ENCODE data around the gene ACOX3. TPM values are rescaled to one million over a fixed set of nuclear protein-coding genes. Genes with fewer than 3 reads are reported as not detected.
"Not testable (repeated sequence)": the region's sequence is repeated elsewhere in the genome, so short reads cannot be mapped to it uniquely, and the experiment has no call there.

The ACOX3 gene
- polyA plus RNA-seq, 2 donors: 31.8 to 36.1 TPM

DNA sequence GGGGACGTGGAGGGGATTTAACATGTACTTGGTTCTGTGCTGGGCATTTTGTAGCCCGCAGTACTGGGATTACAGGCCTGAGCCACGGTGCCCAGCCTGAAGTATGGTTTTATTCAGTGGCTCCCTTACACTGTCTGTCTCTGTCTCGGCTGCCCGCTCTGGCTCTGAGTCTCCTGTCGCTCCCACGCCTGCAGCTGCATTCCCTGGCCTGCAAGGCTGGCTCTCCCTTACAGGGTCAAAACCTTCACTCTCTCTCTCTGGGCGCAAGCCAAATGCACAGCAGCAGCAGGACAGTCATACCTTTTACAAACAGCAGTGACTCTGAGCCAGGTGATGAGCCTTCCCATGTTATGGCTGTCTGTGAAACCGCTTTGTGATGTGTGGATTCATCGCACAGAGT is 98.8 kb downstream of the ACOX3 start:
- Histone ChIP-seq H3K27me3 (ENCODE audit: control insufficient read depth in 1 of 2, insufficient read depth in 2 of 2, low read length in 2 of 2) (no peaks in the 10 kb centered on the region), H3K36me3 (ENCODE audit: control insufficient read depth in 2 of 2, insufficient read depth in 2 of 2, low read length in 1 of 2) (no peaks in the 10 kb centered on the region), H3K9me3 (ENCODE audit: control insufficient read depth in 2 of 2, insufficient read depth in 1 of 2, low read depth in 1 of 2, low read length in 1 of 2) (peaks cover 0 to under 1% of the 10 kb centered on the region in 2 donors), H3K4me3 (ENCODE audit: low read depth in 1 of 2, low read length in 2 of 2) (no peak overlapping the region), H3K27ac (ENCODE audit: low read depth in 2 of 2, low read length in 1 of 2) (no peak overlapping the region), H3K4me1 (ENCODE audit: control insufficient read depth in 2 of 2, insufficient read depth in 2 of 2, low read length in 1 of 2) (peaks cover 0 to 5% of the 10 kb centered on the region in 2 donors)
- WGBS, 2 donors: 82 to 85% methylated on average over 10 of the region's 10 CpGs

DNA sequence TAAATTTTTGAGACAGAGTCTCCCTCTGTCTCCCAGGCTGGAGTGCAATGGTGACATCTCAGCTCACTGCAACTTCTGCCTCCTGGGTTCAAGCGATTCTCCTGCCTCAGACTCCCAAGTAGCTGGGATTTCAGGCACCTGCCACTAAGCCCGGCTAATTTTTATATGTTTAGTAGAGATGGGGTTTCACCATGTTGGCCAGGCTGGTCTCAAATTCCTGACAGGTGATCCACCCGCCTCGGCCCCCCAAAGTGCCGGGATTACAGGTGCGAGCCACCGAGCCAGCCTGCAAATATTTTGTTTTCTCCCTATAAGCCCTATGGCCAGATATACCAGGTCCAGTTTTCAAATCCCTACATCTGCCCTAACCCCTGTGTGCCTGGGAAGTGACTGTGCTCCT is 99.2 kb downstream of the ACOX3 start:
- 90 to 94% methylated on average over 7 of the region's 7 CpGs for WGBS, 2 donors
- not testable (repeated sequence) for H3K4me3 ChIP-seq (ENCODE audit: low read depth in 1 of 2, low read length in 2 of 2)

DNA sequence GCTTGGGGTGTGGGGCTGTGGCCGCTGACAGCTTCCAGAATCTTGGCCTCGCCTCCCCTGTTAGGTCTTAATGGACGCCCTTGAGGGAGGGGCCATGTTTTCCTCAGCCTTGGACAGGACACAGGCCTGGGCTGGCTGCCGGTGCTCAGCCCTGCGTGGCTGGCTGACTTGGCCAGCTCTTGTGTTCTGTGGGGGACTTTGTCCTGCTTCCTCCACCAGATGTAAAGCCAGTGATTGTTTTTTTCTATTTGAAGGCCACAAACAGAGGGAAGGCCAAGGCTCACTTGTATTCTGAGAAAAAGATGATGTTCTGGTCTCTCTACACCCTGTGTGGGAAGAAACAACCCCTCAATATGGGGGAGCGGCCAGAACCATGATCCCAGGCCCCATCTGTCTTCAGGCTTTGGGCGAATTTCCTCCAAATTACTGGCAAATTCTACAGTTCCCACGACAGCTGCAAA is 99.7 kb downstream of the ACOX3 start:
- WGBS, 2 donors: 55 to 62% methylated on average over 8 of the region's 8 CpGs
- H3K27ac ChIP-seq (ENCODE audit: low read depth in 2 of 2, low read length in 1 of 2): peak overlapping the region in 1 of 2 donors; percentile 1

More for the DNA sequence above, 99.2 kb downstream of the ACOX3 start:
- H3K27ac ChIP-seq (ENCODE audit: low read depth in 2 of 2, low read length in 1 of 2); H3K36me3 ChIP-seq (ENCODE audit: control insufficient read depth in 2 of 2, insufficient read depth in 2 of 2, low read length in 1 of 2); H3K27me3 ChIP-seq (ENCODE audit: control insufficient read depth in 1 of 2, insufficient read depth in 2 of 2, low read length in 2 of 2); H3K9me3 ChIP-seq (ENCODE audit: control insufficient read depth in 2 of 2, insufficient read depth in 1 of 2, low read depth in 1 of 2, low read length in 1 of 2); H3K4me1 ChIP-seq (ENCODE audit: control insufficient read depth in 2 of 2, insufficient read depth in 2 of 2, low read length in 1 of 2): not testable (repeated sequence)

DNA sequence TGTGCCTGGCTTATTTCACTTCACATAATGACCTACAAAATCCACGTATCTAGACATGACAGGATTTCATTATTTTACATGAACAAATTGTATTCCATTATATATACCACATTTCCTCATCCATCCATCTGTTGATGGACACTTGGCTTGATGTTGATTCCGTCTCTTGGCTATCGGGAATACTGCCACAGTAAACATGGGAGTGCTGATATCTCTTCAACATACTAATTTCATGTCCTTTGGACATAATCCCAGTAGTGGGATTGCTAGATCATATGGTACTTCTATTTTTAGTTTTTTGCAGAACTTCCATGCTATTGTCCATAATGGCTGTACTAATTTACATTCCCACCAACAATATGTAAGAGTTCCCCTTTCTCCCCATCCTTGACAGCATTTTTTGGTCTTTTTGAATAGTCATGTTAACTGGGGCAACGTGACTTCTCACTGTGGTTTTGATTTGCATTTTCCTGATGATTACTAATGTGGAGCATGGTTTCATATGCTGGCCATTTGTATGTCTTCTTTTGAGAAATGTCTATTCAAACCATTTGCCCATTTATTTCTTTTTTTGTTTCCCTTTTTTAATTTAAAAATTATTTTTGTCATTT is 102.1 kb downstream of the ACOX3 start:
- Histone ChIP-seq H3K27me3 (ENCODE audit: control insufficient read depth in 1 of 2, insufficient read depth in 2 of 2, low read length in 2 of 2) (no peaks in the 10 kb centered on the region), H3K4me3 (ENCODE audit: low read depth in 1 of 2, low read length in 2 of 2) (no peak overlapping the region), H3K36me3 (ENCODE audit: control insufficient read depth in 2 of 2, insufficient read depth in 2 of 2, low read length in 1 of 2) (no peaks in the 10 kb centered on the region), H3K4me1 (ENCODE audit: control insufficient read depth in 2 of 2, insufficient read depth in 2 of 2, low read length in 1 of 2) (peaks cover 0 to 5% of the 10 kb centered on the region in 2 donors), H3K27ac (ENCODE audit: low read depth in 2 of 2, low read length in 1 of 2) (no peak overlapping the region), H3K9me3 (ENCODE audit: control insufficient read depth in 2 of 2, insufficient read depth in 1 of 2, low read depth in 1 of 2, low read length in 1 of 2) (peaks cover 3 to 5% of the 10 kb centered on the region in 2 donors)
- 60 to 64% methylated on average over 4 of the region's 4 CpGs for WGBS, 2 donors

More for the DNA sequence above, 99.7 kb downstream of the ACOX3 start:
- Histone ChIP-seq H3K4me3 (ENCODE audit: low read depth in 1 of 2, low read length in 2 of 2) (no peak overlapping the region), H3K4me1 (ENCODE audit: control insufficient read depth in 2 of 2, insufficient read depth in 2 of 2, low read length in 1 of 2) (peaks cover 0 to 5% of the 10 kb centered on the region in 2 donors), H3K27me3 (ENCODE audit: control insufficient read depth in 1 of 2, insufficient read depth in 2 of 2, low read length in 2 of 2) (no peaks in the 10 kb centered on the region), H3K36me3 (ENCODE audit: control insufficient read depth in 2 of 2, insufficient read depth in 2 of 2, low read length in 1 of 2) (no peaks in the 10 kb centered on the region), H3K9me3 (ENCODE audit: control insufficient read depth in 2 of 2, insufficient read depth in 1 of 2, low read depth in 1 of 2, low read length in 1 of 2) (peaks cover 0 to 3% of the 10 kb centered on the region in 2 donors)

DNA sequence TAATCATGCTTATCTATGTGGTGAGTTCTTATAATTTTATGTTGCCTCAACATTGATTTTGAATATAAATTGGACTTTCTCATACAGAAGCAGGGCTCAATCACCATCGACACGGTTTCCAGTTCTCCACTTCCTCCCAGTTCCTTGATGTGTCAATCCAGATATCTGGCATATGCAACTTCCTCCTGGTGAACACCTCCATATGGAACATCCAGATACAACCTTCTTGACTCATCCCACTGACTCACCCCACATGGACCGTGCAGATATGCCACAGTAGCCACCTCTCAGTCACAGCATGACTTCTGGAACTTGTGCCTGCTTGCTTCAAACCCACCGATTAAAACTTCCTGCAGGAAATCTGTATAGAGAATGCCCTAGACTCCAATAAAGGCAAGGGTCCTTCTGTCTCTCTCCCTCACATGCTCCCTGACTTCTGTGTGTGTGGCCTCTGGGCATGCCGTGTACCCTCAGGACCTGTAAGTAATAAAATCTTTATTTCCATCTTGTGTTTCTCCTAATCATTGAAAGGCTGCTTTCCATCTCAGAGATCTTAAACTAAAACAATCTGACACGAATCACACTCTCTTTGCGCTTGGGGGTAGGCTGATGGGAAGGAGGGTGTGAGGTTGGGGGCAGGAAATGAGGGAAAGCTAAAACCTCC is 104.0 kb downstream of the ACOX3 start:
- no peaks in the 10 kb centered on the region for H3K36me3 ChIP-seq (ENCODE audit: control insufficient read depth in 2 of 2, insufficient read depth in 2 of 2, low read length in 1 of 2)
- no peak overlapping the region for H3K4me3 ChIP-seq (ENCODE audit: low read depth in 1 of 2, low read length in 2 of 2)
- H3K9me3 ChIP-seq (ENCODE audit: control insufficient read depth in 2 of 2, insufficient read depth in 1 of 2, low read depth in 1 of 2, low read length in 1 of 2): peaks cover 3 to 5% of the 10 kb centered on the region in 2 donors
- no peaks in the 10 kb centered on the region for H3K27me3 ChIP-seq (ENCODE audit: control insufficient read depth in 1 of 2, insufficient read depth in 2 of 2, low read length in 2 of 2)
- no peaks in the 10 kb centered on the region for H3K4me1 ChIP-seq (ENCODE audit: control insufficient read depth in 2 of 2, insufficient read depth in 2 of 2, low read length in 1 of 2)
- WGBS, 2 donors: 72 to 73% methylated on average over 7 of the region's 7 CpGs
- H3K27ac ChIP-seq (ENCODE audit: low read depth in 2 of 2, low read length in 1 of 2): no peak overlapping the region

DNA sequence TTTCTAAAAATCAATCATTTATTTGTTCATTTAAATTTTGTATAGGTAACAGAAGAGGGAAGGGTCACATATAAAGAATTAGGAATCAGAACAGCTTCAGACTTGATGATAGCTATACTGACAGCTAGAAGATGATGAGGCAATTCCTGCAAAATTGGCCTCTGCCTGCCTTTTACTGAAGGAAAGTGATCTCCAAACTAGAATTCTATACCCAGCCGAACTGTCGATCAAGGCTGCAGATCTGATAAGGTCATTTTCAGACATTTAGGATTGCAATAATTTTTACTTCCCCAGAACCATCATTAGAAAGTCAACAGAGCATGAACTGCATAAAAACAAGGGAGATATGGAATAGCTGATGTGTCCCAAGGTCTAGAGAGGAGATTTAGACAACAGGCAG is 104.7 kb downstream of the ACOX3 start:
- no peaks in the 10 kb centered on the region for H3K27me3 ChIP-seq (ENCODE audit: control insufficient read depth in 1 of 2, insufficient read depth in 2 of 2, low read length in 2 of 2)
- 96 to 98% methylated on average over 2 of the region's 2 CpGs for WGBS, 2 donors
- no peaks in the 10 kb centered on the region for H3K36me3 ChIP-seq (ENCODE audit: control insufficient read depth in 2 of 2, insufficient read depth in 2 of 2, low read length in 1 of 2)
- no peak overlapping the region for H3K4me3 ChIP-seq (ENCODE audit: low read depth in 1 of 2, low read length in 2 of 2)
- H3K4me1 ChIP-seq (ENCODE audit: control insufficient read depth in 2 of 2, insufficient read depth in 2 of 2, low read length in 1 of 2): peaks cover 0 to 1% of the 10 kb centered on the region in 2 donors
- H3K27ac ChIP-seq (ENCODE audit: low read depth in 2 of 2, low read length in 1 of 2): no peak overlapping the region
- peaks cover 3 to 5% of the 10 kb centered on the region in 2 donors for H3K9me3 ChIP-seq (ENCODE audit: control insufficient read depth in 2 of 2, insufficient read depth in 1 of 2, low read depth in 1 of 2, low read length in 1 of 2)

DNA sequence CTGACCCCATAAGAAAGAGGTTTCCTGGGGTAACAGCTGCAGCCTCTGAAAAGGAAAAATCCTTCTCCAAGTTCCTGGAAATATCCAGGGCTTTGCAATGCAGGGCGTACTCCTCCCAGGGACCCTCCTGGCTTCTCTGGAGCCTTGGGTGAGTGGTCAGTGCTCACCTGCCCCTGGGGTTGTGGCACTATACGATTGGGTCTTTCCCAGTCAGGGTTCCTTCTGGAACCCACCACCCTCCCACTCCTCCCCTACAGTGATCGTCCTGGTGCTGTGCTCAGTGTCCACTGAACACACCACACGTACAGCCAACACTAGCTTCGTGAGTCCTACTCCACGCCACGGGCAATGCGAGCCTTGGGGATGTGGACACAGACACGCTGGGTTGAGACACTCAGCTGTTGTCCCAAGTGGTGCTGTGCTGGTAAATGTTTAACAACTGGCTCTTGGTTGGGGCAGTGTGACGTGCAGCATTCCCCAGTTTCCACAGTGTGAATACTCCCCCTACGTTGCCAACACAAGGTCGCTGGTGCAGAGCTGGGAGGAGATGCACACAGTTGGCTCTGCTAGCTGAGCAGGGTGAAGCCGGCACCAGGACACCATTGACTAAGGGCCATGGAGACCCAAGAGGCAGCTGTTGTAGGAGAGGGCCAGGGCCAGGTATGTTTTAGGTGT is 105.6 kb downstream of the ACOX3 start:
- H3K27ac ChIP-seq (ENCODE audit: low read depth in 2 of 2, low read length in 1 of 2): no peak overlapping the region
- 75 to 93% methylated on average over 13 of the region's 13 CpGs for WGBS, 2 donors
- H3K4me1 ChIP-seq (ENCODE audit: control insufficient read depth in 2 of 2, insufficient read depth in 2 of 2, low read length in 1 of 2): peaks cover 0 to 1% of the 10 kb centered on the region in 2 donors
- no peaks in the 10 kb centered on the region for H3K36me3 ChIP-seq (ENCODE audit: control insufficient read depth in 2 of 2, insufficient read depth in 2 of 2, low read length in 1 of 2)
- H3K9me3 ChIP-seq (ENCODE audit: control insufficient read depth in 2 of 2, insufficient read depth in 1 of 2, low read depth in 1 of 2, low read length in 1 of 2): peaks cover 3 to 5% of the 10 kb centered on the region in 2 donors
- H3K27me3 ChIP-seq (ENCODE audit: control insufficient read depth in 1 of 2, insufficient read depth in 2 of 2, low read length in 2 of 2): no peaks in the 10 kb centered on the region
- H3K4me3 ChIP-seq (ENCODE audit: low read depth in 1 of 2, low read length in 2 of 2): no peak overlapping the region

DNA sequence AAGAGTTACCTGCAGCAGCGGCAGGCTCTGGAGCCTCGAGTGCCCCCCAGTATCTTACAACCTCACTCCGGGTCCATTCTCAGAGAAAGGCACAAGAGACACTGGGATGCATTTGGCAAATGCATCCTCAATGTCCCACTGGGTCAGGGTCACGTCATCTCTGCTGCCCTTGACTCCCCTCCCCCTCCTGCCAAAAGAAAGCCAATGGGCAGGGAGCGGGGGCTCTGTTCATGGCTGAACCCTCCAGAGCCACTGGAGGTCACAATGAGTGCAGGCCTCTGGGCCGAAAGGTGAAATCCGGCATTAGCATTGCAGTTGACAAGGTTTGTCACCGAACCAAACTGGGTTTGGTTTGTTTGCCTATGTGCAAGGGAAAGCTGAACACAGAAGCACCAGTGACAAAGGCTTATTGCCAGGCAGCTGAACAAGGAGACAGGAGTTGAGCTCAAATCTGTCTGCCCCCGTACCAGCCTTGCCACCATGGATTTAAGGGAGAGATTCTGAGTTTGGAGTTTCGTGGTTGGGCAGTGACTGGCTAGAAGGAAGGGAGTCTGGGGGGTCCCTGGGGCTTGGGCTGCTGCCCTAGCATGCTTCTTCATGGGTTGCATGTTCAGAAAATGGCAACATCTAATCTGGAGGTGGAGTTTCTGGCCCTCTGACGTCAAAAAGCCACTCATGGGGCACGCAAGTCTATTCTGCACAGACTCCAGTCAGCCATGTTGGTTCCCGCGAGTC is 106.6 kb downstream of the ACOX3 start:
- Histone ChIP-seq H3K4me3 (ENCODE audit: low read depth in 1 of 2, low read length in 2 of 2) (no peak overlapping the region), H3K27me3 (ENCODE audit: control insufficient read depth in 1 of 2, insufficient read depth in 2 of 2, low read length in 2 of 2) (no peaks in the 10 kb centered on the region), H3K27ac (ENCODE audit: low read depth in 2 of 2, low read length in 1 of 2) (no peak overlapping the region), H3K9me3 (ENCODE audit: control insufficient read depth in 2 of 2, insufficient read depth in 1 of 2, low read depth in 1 of 2, low read length in 1 of 2) (peaks cover 3 to 5% of the 10 kb centered on the region in 2 donors), H3K4me1 (ENCODE audit: control insufficient read depth in 2 of 2, insufficient read depth in 2 of 2, low read length in 1 of 2) (peaks cover 0 to 1% of the 10 kb centered on the region in 2 donors), H3K36me3 (ENCODE audit: control insufficient read depth in 2 of 2, insufficient read depth in 2 of 2, low read length in 1 of 2) (no peaks in the 10 kb centered on the region)
- 77 to 81% methylated on average over 14 of the region's 14 CpGs for WGBS, 2 donors

DNA sequence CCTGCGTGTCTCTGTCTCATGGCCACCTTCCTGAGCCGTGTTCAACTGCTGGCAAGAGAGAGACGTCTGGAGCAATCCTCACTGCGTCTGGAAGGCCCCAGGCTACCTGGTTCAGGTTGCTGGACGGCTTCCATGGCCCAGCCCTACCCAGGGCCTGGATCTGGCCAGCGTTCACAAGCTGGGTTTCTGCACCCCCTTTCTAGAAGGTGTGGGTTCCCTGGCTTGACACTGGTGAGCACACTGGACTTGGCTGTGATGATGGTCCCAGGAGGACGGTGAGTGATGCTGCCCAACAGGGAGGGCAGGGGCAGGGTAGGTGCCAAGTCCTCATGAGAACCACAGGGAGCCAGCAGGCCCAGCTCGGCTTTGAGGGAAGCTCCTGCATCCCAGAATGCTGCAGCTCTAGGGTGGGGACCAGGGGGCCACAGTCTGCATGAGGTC is 107.6 kb downstream of the ACOX3 start:
- Histone ChIP-seq H3K27ac (ENCODE audit: low read depth in 2 of 2, low read length in 1 of 2) (no peak overlapping the region), H3K4me1 (ENCODE audit: control insufficient read depth in 2 of 2, insufficient read depth in 2 of 2, low read length in 1 of 2) (peaks cover 0 to 1% of the 10 kb centered on the region in 2 donors), H3K9me3 (ENCODE audit: control insufficient read depth in 2 of 2, insufficient read depth in 1 of 2, low read depth in 1 of 2, low read length in 1 of 2) (peaks cover 3 to 5% of the 10 kb centered on the region in 2 donors), H3K4me3 (ENCODE audit: low read depth in 1 of 2, low read length in 2 of 2) (no peak overlapping the region), H3K27me3 (ENCODE audit: control insufficient read depth in 1 of 2, insufficient read depth in 2 of 2, low read length in 2 of 2) (no peaks in the 10 kb centered on the region), H3K36me3 (ENCODE audit: control insufficient read depth in 2 of 2, insufficient read depth in 2 of 2, low read length in 1 of 2) (no peaks in the 10 kb centered on the region)
- 51 to 54% methylated on average over 8 of the region's 8 CpGs for WGBS, 2 donors
